ENCODE data around the gene CISD1.

CISD1 gene

DNA sequence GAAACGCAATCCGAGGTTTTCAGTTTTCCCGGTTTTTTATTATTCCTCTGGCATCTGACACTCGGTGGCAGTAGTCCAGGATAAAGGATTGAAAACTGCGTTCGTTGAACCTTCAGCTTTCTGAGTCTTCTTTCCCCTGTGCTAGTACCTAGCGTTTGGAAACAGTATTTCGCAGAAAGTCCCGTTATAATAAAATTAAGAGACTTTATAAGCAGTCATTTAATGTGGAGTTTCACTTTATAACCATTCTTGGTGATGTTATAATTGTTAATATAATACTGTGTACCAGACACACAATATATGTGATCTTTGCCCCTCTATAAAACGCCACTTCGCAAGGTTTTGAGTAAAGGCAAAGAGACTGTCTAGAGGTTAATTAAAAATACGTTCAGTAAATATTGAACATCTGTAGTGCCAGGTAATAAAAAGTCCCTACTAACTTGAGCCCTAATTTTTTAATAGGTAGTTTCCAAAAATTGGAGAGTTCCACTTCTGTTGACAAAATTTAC, 874 bp downstream of the CISD1 start:
- Mint-ChIP-seq H3K4me1 (peaks cover 16 to 26% of the 10 kb centered on the region in 2 donors), H3K27ac (no peak overlapping the region), H3K36me3 (peaks cover 0 to 12% of the 10 kb centered on the region in 2 donors), H3K4me3 (peak overlapping the region; percentile 97 to 99), H3K9me3 (no peaks in the 10 kb centered on the region), H3K27me3 (no peaks in the 10 kb centered on the region)
- ATAC-seq (replicated peaks) (no peak), DNase-seq (no peak)

- H3K27ac Mint-ChIP-seq, result no peak overlapping the region
- no peaks in the 10 kb centered on the region for H3K27me3 Mint-ChIP-seq
- peaks cover 10 to 12% of the 10 kb centered on the region in 2 donors for H3K4me1 Mint-ChIP-seq
- no peak for DNase-seq
- peaks cover 10 to 25% of the 10 kb centered on the region in 2 donors for H3K36me3 Mint-ChIP-seq
- ATAC-seq (replicated peaks), result no peak
- no peak overlapping the region for H3K4me3 Mint-ChIP-seq
- no peaks in the 10 kb centered on the region for H3K9me3 Mint-ChIP-seq
Observed at GRCh38 chr10:58275261-58275660, 6.3 kb downstream of the CISD1 start.

DNA sequence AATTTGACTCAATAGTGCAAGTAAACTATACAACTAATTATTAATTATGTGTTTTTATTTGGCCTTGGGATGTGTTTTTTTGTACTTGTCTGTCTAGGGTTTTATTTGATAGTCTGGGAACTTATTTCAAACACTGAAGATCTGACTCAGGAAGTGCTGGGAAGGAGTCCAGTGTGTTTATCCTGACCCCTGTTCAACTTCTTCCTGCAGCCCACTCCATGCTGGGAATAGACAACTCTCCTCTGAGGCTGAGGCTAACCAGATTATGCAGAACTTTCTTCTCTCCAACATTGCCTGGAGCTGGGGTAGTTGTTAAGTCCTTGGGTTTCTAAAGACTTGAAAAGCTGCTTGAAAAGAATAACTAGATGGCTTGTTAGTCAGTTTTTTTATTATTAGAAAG, 6.9 kb downstream of the CISD1 start:
- Mint-ChIP-seq H3K27ac (no peak overlapping the region), H3K4me1 (peaks cover 14 to 19% of the 10 kb centered on the region in 2 donors), H3K9me3 (no peaks in the 10 kb centered on the region), H3K27me3 (no peaks in the 10 kb centered on the region), H3K36me3 (peaks cover 13 to 28% of the 10 kb centered on the region in 2 donors), H3K4me3 (no peak overlapping the region)
- ATAC-seq (replicated peaks) (no peak), DNase-seq (no peak)

DNA sequence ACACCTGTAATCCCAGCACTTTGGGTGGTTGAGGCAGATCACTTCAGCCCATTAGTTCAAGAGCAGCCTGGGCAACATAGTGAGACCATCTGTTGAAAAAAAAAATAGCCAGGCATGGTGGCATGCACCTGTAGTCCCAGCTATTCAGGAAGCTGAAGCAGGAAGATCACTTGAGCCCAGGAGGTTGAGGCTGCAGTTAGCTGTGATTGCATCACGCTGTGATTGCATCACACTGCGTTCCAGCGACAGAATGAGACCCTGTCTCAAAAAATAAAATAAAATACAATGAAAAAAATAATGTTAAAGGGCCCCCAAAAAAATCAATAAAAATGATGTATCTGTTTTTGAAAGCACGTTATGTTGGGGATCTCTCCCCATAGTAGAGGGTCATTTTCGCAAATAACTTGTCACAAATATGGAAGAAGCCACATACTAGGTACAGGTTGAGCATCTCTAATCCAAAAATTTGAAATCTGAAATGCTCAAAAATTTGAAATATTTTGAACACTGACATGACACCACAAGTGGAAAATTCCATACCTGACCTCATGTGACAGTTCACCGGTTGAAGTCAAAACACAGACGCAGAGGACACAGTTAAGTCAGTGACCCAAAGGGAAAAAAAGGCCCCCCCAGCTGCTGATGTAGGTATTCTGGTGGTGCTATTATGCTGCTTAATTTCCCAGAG, 9.5 kb downstream of the CISD1 start:
- H3K9me3 Mint-ChIP-seq, result no peaks in the 10 kb centered on the region
- H3K36me3 Mint-ChIP-seq, result peaks cover 13 to 20% of the 10 kb centered on the region in 2 donors
- H3K27ac Mint-ChIP-seq, result no peak overlapping the region
- ATAC-seq (replicated peaks) (no peak), DNase-seq (no peak)
- no peak overlapping the region for H3K4me3 Mint-ChIP-seq
- H3K27me3 Mint-ChIP-seq, result no peaks in the 10 kb centered on the region
- H3K4me1 Mint-ChIP-seq, result peaks cover 21 to 41% of the 10 kb centered on the region in 2 donors

DNA sequence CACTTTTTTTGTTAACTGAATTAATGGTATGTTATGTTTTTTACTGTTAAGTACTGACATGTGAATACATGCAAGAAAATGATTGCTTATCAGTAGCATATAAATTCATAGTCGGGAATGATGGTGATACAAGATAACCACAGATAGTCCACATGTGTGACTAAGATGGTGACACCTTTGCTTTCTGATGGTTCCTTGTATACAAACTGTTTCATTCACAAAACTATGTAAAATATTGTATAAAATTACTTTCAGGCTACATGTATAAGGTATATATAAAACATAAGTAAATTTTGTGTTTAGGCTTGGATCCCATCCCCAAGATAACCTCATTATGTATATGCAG, 10.0 kb downstream of the CISD1 start:
- no peak overlapping the region for H3K4me3 Mint-ChIP-seq
- ATAC-seq (replicated peaks), result no peak

DNA sequence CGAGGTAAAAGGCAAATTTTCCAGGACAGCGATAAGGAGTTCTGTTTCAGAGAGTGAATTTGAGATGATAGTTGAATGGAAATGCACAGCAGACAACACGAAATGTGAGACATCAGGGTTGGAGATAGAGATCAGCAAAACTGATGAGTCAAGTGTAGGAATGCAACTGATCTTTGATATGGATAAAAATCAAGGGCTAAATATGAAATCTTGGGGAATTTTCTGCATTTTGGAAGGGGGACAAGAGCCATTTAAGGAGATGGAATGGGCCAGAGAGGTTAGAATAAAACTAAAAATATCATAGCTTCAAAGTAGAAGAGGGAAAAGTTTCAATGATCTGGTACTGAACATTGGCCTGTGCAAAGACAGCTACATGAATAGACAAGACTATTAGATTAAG, 11.5 kb downstream of the CISD1 start:
- Mint-ChIP-seq H3K9me3 (no peaks in the 10 kb centered on the region), H3K4me3 (no peak overlapping the region), H3K27ac (no peak overlapping the region), H3K4me1 (peaks cover 19 to 38% of the 10 kb centered on the region in 2 donors), H3K36me3 (peaks cover 14 to 23% of the 10 kb centered on the region in 2 donors), H3K27me3 (no peaks in the 10 kb centered on the region)
- DNase-seq (no peak), ATAC-seq (replicated peaks) (no peak)

More for the DNA sequence above, 10.0 kb downstream of the CISD1 start:
- no peaks in the 10 kb centered on the region for H3K27me3 Mint-ChIP-seq
- no peak for DNase-seq
- no peaks in the 10 kb centered on the region for H3K9me3 Mint-ChIP-seq
- H3K4me1 Mint-ChIP-seq, result peaks cover 21 to 38% of the 10 kb centered on the region in 2 donors
- H3K27ac Mint-ChIP-seq, result no peak overlapping the region
- peaks cover 13 to 20% of the 10 kb centered on the region in 2 donors for H3K36me3 Mint-ChIP-seq

DNA sequence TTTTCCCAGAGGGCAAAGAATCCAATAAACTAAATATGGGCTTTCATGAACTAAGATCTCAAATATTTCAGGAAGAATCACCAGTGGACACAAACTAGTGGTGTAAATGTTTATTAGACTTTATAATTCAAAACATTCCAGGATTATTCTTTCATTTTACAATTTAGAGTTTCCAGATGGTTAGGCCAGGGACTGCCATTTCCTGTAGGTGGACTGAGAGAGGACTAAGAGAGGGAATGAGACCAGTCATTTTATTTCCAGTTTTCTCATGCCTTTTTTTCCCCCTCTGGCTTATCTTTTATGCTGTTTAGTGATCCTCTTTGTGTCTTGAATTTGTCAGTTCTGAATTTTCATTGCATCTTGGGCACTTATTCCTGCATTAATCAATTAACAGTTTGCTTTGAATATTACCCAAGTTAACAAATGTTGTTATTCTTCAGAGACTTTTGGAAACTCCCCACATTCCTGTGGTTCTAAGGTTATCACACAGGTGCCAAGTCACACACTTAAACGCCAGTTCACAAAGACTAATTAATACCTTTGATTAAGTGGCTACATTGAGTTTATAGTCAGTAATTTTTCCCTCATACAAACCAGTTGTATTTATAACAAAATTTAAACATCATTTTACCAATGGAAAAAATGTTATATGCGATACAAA, 12.3 kb downstream of the CISD1 start:
- H3K27me3 Mint-ChIP-seq, result no peaks in the 10 kb centered on the region
- H3K4me1 Mint-ChIP-seq, result peaks cover 19 to 38% of the 10 kb centered on the region in 2 donors
- no peaks in the 10 kb centered on the region for H3K9me3 Mint-ChIP-seq
- peaks cover 14 to 23% of the 10 kb centered on the region in 2 donors for H3K36me3 Mint-ChIP-seq
- peak overlapping the region; percentile 0 for H3K27ac Mint-ChIP-seq
- DNase-seq (no peak), ATAC-seq (replicated peaks) (no peak)
- H3K4me3 Mint-ChIP-seq, result no peak overlapping the region

- H3K36me3 Mint-ChIP-seq, result peaks cover 12 to 24% of the 10 kb centered on the region in 2 donors
- H3K4me3 Mint-ChIP-seq, result no peak overlapping the region
Observed at GRCh38 chr10:58282615-58283014, 13.7 kb downstream of the CISD1 start.

DNA sequence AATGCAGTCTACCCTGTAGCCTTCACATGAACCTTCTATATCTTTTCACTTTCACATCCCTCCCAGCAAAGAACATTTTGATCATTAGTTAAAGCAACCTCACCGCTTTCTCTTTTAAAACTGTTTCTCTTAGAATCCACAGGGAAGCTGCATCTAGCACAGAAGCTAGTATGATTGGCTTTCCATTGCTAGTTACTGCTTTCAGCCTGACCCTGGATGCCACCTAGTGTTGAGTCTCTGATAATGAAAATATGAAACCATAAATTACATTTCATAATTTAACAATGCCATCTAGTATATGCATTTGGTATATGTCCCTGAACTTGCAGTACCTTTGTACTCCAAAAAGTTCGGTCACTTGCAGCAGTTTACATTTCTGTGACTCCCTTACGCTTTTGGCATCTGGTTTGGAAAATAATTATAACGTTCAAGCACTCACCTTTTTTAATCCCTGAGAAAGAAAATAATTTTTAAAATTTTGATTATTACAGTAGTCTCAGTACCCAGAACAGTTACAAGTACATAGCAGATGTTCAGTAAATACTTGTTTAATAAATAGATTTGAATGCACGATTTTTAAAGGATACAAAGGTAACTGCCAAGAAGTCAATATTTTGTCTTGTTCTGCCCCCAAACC, 22.7 kb downstream of the CISD1 start:
- peaks cover 3 to 7% of the 10 kb centered on the region in 2 donors for H3K4me1 Mint-ChIP-seq
- no peak for DNase-seq
- no peak overlapping the region for H3K4me3 Mint-ChIP-seq
- no peaks in the 10 kb centered on the region for H3K9me3 Mint-ChIP-seq
- ATAC-seq (replicated peaks), result peak; percentile 61 to 71
- no peaks in the 10 kb centered on the region for H3K27me3 Mint-ChIP-seq
- H3K27ac Mint-ChIP-seq, result no peak overlapping the region
- peaks cover 0 to 8% of the 10 kb centered on the region in 2 donors for H3K36me3 Mint-ChIP-seq

More at GRCh38 chr10:58282615-58283014, 13.7 kb downstream of the CISD1 start:
- H3K4me1 Mint-ChIP-seq, result peaks cover 19 to 38% of the 10 kb centered on the region in 2 donors
- peak overlapping the region; percentile 63 for H3K27ac Mint-ChIP-seq
- H3K27me3 Mint-ChIP-seq, result no peaks in the 10 kb centered on the region
- ATAC-seq (replicated peaks) (peak; percentile 99), DNase-seq (no peak)
- H3K9me3 Mint-ChIP-seq, result no peaks in the 10 kb centered on the region

DNA sequence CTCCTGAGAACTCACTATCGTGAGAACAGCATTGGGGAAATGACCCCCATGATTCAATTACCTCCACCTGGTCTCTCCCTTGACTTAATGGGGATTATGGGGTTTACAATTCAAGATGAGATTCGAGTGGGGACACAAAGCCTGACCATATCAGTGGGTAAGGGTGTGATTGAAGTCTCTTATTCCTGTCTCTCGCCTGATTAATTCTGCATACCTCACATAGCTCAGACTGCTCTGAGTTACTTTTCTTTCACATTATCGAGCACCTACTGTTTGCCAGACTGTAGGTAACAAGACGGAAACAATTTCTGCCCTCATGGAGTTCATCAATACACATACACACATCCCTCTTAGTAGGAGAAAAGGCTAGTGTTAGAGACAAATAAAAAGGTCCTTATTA, 25.0 kb downstream of the CISD1 start:
- H3K36me3 Mint-ChIP-seq, result peaks cover 0 to 4% of the 10 kb centered on the region in 2 donors
- no peak for DNase-seq
- no peak overlapping the region for H3K27ac Mint-ChIP-seq
- H3K9me3 Mint-ChIP-seq, result no peaks in the 10 kb centered on the region
- H3K27me3 Mint-ChIP-seq, result no peaks in the 10 kb centered on the region
- no peak overlapping the region for H3K4me3 Mint-ChIP-seq
- no peak for ATAC-seq (replicated peaks)
- peaks cover 3 to 7% of the 10 kb centered on the region in 2 donors for H3K4me1 Mint-ChIP-seq

DNA sequence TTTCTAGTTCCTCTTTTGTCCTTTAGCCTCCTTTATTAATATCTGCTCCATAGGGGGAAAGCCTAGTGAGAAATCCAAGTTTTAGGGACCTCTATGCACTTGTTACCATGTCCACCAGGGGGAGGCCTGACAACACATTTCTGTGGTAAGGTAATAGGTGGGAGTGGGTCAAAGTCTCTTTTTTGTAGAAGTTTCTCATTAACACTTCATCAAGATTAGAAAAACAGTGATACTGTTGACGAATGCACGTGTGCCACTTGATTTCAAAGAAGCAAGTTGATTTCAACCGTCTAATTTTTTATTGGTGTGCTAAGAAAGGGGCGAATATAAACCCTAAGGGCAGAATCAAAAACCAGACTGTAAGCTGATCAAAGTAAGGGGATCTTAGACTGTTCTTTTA, 30.6 kb downstream of the CISD1 start:
- no peaks in the 10 kb centered on the region for H3K36me3 Mint-ChIP-seq
- ATAC-seq (replicated peaks), result peak; percentile 80 to 82
- no peaks in the 10 kb centered on the region for H3K9me3 Mint-ChIP-seq
- peak; percentile 11 for DNase-seq
- no peak overlapping the region for H3K4me3 Mint-ChIP-seq
- H3K27me3 Mint-ChIP-seq, result peaks cover 10 to 13% of the 10 kb centered on the region in 2 donors
- H3K4me1 Mint-ChIP-seq, result peaks cover 0 to 5% of the 10 kb centered on the region in 2 donors
- no peak overlapping the region for H3K27ac Mint-ChIP-seq

DNA sequence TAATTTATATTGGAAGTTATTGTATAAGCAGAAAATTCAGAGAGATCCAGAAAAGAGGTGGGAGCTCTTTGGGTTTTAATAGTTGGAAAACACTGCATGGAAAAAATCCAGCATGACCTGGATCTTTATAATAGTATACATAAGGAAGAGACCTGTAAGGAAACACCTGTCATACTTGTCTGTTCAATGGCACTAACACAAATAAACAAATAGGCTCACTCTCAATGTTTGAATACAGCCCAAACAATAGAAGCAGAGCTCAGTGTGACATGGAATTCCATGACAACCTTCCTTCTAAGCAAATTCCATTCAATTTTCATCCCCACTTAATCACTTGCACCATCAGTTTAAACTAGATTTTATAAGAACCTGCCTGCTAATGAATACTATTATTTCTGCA, 31.7 kb downstream of the CISD1 start:
- no peak overlapping the region for H3K27ac Mint-ChIP-seq
- no peak overlapping the region for H3K4me3 Mint-ChIP-seq
- peaks cover 0 to 5% of the 10 kb centered on the region in 2 donors for H3K4me1 Mint-ChIP-seq
- H3K9me3 Mint-ChIP-seq, result no peaks in the 10 kb centered on the region
- ATAC-seq (replicated peaks) (no peak), DNase-seq (no peak)
- no peaks in the 10 kb centered on the region for H3K36me3 Mint-ChIP-seq
- H3K27me3 Mint-ChIP-seq, result peaks cover 11 to 13% of the 10 kb centered on the region in 2 donors

DNA sequence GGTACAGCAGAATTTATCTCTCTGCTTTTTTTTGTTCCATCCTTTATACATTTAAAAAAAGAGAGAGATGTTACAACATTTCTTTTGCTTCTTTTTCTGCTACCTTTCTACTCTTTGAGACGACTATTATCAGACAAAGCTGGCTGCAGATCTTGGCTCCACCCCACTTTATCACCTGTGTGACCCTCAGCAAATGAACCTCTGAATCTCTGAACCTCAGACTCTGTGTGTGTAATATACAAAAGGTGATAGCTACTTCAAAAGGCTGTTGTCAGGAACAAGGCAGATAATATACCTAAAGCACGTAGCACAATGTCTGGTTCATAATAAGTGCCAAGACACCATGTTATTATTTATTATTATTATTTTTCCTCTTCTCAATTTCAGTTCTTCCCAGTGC, 33.3 kb downstream of the CISD1 start:
- Mint-ChIP-seq H3K4me1 (peaks cover 0 to 5% of the 10 kb centered on the region in 2 donors), H3K9me3 (no peaks in the 10 kb centered on the region), H3K27me3 (peaks cover 17 to 21% of the 10 kb centered on the region in 2 donors), H3K36me3 (no peaks in the 10 kb centered on the region), H3K4me3 (no peak overlapping the region), H3K27ac (no peak overlapping the region)
- DNase-seq (no peak), ATAC-seq (replicated peaks) (no peak)

DNA sequence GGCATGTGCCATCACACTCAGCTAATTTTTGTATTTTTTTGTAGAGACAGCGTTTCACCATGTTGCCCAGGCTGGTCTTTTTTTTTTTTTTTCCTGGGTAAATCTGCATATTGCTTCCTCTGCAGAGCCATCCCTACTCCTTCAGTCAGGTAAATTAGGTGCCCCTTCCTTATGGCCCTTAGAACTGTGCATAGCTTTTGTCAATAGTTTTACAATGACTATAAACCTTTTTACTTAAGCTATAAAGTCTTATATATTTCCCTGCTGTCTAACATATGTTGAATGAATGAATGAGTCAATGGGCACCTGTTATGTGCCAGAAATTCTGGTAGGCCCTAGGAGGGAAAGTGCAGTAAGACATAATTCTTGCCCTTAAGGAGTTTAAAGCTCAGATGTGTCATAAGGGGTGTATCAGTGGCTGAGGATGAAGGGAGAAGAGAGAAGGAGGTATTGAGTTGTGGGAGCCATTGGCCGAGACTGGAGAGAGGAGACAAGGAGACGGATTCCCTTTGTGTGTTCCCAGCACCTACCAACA, 35.2 kb downstream of the CISD1 start:
- Mint-ChIP-seq H3K9me3 (no peaks in the 10 kb centered on the region), H3K4me1 (peaks cover 0 to 5% of the 10 kb centered on the region in 2 donors)

More for the DNA sequence above, 35.2 kb downstream of the CISD1 start:
- Mint-ChIP-seq H3K4me3 (no peak overlapping the region), H3K27ac (no peak overlapping the region), H3K36me3 (no peaks in the 10 kb centered on the region), H3K27me3 (peaks cover 26 to 40% of the 10 kb centered on the region in 2 donors)
- ATAC-seq (replicated peaks), result no peak
- DNase-seq, result no peak
